GM21423 (cell line): ENCODE results near the gene MROH7.

Experiments used
- ATAC-seq: cut with Tn5 transposase; IDR thresholded peaks from one replicate; pipeline ENCODE4 v1.9.1; 2021; ENCODE audit warnings: mild to moderate bottlenecking, moderate library complexity; ENCODE audit not compliant: unreplicated experiment

The MROH7 gene

DNA sequence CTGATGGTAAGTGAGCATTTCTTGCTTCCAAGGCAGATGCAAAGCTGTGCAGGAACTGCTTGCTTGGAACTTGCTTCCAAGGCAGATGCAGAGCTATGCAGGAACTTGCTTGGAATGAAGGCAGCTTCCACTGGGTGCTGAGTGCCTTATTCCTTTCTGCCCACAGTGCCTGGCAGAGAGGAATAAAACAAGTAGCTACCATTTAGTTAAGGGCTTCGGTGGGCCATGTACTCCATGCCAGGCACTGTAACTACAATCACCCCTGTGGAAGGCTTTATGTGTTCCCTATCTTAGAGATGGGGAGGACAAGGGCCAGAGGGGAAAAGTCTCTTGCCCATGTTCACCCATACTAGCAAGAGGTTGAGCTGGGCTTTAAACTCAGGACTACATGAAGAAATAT is 8.3 kb downstream of the MROH7 start:
- no peak for ATAC-seq

DNA sequence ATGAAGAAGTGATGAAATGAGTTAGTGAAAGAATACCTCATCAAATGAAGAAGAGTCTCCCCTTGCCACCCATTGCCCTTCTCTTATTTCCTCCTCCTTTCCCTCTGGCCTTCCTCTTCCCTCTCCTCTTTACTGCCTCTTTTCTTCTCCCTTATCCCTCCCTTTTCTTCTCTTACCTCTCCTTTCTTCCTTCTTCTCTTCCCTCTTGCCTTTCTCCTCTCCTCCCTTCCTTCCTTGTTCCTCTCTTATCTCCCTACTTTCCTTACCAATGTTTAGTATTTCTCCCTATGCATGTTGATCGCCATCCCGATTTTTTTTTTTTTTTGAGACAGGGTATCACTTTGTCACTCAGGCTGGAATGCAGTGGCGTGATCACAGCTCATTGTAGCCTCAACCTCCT is 8.8 kb downstream of the MROH7 start:
- no peak for ATAC-seq

DNA sequence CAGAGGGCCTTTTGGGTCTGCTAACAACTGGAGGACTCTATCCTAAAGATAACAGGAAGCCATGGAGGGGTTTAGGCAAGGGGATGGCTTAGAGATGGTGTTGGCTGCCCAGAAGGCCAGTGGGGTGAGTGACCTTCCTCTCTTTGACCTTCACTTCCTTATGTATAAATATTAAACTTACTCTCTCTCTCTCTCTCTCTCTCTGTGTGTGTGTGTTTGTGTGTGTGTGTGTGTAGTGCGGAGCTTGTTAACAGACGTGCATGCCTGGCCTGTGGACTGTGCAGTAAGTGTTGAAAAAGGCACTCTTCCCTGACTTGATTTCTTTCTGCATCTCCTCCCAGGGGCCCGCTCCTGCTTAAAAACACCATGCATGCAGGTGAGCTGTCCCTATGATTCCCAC is 10.0 kb downstream of the MROH7 start:
- no peak for ATAC-seq

GRCh38 chr1:54652168-54652567 is 10.6 kb downstream of the MROH7 start:
- no peak for ATAC-seq

GRCh38 chr1:54653036-54653435 is 11.4 kb downstream of the MROH7 start:
- ATAC-seq, result no peak

- ATAC-seq, result no peak
Observed at GRCh38 chr1:54658164-54658913, 16.8 kb downstream of the MROH7 start.

GRCh38 chr1:54663725-54664124 is 22.1 kb downstream of the MROH7 start:
- ATAC-seq, result no peak

DNA sequence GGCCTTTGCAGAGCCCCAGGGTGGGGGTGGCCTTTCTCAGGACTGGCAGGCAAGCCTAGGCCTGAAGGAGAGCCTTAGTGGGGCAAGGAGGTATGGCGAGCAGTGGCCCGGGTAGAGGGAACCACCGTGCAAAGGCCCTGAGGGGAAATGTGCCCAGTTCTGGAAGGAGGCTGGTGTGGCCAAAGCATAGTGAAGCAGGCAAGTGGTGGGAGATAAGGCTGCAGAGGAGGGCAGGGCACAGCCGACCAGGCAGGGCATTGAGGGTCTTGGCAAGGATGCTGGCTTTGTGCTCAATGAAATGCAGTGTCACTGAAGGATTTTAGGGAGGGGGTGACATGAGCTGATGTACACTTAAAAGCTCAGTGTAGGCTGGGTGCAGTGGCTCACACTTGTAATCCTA is 22.8 kb downstream of the MROH7 start:
- no peak for ATAC-seq

DNA sequence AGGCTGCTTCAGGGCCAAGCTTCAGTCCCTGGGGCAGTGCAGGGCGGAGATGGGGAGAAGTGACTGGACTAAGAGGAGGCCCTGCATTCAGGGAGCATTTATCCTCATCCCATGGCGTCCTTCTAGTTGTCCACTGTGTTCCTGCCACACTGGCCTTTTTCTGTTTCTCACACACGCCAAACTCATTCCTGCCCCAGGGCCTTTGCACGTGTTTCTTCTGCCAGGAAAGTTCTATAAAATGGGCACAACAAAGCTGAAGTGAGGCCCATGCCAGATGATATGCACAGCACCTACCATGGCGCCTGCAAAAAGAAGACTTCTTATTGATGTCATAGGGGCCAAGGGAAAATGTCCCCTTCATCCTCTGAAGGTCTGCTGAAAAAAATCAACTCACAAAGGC is 24.3 kb downstream of the MROH7 start:
- ATAC-seq, result no peak

DNA sequence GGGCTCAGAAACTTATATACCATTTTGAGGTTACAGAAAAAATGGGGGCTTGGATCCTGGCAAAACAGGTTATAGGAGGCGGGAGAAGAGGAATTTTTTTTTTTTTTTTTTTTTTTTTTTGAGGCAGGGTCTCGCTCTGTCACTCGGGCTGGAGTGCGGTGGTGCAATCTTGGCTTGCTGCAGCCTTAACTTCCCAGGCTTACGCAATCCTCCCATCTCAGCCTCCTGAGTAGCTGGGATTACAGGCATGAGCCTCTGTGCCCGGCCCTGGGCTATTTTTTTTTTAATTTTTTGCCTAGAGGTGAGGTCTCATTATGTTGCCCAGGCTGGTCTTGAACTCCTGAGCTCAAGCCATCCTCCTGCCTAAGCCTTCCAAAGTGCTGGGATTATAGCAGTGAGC is 24.7 kb downstream of the MROH7 start:
- no peak for ATAC-seq

DNA sequence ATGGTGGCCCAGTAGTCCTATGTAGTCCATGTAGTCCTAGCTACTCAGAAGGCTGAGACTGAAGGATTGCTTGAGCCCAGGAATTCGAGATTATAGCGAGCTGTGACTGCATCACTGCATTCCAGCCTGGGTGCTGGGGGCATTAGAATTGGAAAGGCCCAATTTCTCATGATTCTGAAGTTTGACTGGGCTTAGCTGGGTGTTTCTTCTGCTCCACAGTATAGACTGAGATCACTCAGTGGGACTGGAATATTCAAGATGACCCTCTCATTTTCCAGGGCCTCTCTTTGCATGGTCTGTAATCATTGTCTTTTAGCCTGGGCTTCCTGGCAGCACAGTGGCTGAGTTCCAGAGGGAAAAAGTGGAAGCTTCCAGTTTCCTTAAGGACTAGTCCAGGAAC is 26.2 kb downstream of the MROH7 start:
- no peak for ATAC-seq

DNA sequence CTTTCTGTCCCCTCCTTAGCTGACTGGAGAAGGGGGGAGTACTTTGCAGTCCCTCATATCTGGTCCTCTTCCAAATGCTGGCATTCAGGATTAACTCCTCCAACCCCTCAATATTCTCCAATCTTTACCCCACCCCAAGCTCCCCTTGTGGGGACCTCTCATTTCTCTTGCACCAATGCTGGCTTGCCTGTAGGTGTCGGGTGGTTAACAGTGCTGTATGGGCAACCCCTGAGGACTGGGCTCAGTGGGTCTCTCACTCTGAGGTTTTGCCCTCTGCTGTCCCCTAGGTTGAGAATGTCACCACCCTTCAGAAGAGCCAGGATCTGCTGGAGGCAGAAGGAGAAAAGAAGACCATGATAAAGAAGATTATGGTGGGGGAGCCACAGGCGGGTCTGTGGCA is 27.0 kb downstream of the MROH7 start:
- no peak for ATAC-seq

- ATAC-seq, result peak; percentile 52
Observed at GRCh38 chr1:54671985-54672608, 30.5 kb downstream of the MROH7 start.

DNA sequence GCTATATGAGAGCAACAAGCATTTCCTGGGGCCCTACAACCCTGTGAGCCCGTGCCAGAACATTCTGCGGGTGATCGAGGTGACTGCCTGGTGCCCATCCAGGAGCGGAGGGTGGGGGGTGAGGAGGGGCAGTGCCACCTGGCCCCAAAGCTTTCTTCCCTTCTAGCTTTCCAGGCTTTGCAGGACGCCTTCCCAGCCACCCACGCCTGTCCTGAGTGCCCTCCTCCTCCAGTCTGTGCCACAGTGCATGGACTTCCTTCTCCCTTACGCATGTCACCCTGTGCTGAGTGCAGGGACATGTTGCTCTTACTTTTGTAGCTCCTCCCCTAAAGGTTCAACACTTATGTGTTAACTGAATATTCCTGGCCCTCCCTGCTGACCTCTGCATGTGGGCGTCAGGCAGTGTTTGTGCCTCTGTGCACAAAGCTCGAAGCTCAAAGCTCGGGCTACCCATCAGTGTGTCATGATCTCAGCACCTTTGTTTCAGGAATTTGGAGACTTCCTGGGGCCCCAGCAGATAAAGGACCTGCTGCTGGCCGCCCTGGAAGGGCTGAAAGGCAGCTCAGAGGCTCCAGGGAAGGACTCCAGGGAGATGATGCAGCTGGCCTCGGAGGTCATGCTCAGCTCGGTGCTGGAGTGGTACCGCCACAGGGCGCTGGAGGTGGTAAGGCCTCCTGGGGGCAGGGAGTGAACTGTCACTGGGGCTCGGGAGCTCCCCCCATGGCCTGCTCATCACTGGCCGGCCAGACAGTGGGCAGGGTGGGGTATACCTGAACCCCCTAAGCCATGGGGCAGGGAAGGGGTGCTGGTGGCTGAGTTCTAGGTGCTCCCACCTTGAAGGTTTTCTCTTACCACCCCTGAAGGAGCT is 37.4 kb downstream of the MROH7 start:
- ATAC-seq, result no peak

- ATAC-seq, result no peak
Observed at GRCh38 chr1:54679706-54680105, 38.1 kb downstream of the MROH7 start.

DNA sequence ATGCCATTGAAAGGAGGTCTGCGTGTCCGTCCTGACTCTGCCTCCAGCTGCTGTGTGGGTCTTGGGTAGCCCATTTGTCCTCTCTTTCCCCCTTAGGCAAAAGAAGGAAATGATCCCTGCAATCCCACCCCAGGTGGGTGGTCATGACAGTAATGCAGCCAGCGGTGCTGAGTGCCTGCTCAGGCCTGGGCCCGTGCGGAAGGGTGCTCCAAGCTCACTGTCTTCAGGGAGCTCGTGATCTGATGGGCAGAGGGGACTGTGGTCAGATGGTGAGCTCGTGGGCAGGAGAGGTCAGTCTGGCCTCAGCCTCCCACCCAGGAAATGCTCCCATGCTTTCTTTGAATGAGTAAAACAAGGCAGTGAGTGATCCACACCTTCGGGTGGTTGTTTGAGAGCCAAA is 38.8 kb downstream of the MROH7 start:
- ATAC-seq, result no peak

GRCh38 chr1:54681358-54681757 is 39.8 kb downstream of the MROH7 start:
- no peak for ATAC-seq

DNA sequence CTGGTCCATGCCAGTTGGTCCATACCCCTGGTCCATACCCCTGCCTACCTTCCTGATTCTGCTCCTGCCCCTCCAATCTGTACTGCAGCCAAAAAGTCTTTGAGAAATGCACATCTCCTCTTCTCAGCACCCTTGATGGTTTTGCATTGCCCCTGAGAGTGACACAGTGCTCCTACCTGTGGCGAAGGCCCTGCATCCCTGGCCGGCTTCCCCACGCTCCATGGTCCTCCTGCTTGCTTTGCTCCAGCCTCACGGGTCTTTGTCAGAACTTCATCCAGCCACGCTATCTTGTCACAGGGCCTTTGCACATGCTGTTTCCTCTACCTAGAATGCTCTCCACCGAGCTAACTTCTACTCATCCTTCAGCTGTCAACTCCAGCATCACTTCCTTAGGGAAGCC is 41.9 kb downstream of the MROH7 start:
- no peak for ATAC-seq

DNA sequence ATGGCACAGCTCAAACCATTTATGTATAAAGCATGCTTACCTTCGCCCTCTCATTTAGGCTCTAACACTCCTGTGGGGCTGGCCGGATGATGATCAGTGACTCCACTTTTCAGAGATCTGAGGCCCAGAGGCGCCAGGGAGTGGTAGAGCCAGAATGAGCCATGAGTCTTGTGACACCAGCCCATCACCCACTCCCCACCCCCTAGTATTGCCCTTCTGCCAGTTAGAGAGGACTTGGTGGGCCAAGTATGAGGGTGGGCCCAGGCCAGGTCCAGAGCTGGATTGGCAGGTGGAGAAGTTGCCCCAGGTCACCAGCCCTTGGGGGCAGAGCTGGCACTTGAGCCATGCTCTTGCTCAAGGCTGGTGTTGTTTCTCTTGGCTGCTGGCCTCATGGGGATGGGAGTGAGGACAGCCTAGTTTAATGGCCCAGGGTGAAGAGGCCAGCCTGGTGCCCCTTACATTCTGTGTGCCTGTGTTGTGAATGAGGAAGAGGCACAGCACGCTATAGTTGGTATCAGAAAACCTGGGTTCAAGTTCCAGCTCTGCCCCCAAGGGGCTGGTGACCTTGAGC is 43.8 kb downstream of the MROH7 start:
- ATAC-seq, result no peak

DNA sequence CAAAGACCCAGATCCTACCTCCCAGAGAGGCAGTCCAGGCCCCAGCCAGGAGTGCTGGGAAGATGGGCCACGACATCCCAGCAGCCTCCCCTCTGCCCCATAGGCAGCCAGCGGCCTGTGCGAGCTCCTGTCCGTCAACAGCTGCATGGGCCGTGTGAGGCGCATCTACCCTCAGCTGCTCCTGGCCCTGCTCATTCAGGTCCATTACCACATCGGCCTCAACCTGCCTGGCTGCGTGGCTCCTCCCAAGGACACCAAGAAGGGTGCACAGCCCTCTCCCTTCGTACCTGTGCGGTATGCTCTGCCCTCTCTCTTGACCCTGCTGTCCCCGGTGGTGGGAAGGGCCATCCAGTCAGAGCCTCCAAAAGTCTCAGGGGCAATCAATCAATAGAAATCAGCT is 44.6 kb downstream of the MROH7 start:
- ATAC-seq, result no peak

DNA sequence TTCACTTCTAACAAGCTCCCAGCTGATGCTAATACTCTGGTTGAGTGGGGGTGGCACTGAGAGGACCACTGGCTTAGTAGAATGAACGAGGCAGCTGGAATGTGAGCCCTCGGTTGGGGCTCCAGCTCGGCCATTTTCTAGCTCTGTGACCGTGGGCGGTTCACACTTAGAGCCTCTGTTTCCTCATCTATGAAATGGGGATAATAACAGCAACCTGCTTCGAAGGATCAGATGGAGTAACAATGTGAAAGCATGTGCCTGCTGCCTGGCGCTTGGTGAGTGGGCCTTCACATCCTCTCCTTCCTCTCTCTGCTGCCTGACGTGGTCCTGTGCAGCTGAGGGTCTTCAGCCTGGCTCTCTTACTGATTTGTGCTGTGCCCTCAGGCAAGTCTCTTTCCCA is 53.2 kb downstream of the MROH7 start:
- ATAC-seq, result no peak

DNA sequence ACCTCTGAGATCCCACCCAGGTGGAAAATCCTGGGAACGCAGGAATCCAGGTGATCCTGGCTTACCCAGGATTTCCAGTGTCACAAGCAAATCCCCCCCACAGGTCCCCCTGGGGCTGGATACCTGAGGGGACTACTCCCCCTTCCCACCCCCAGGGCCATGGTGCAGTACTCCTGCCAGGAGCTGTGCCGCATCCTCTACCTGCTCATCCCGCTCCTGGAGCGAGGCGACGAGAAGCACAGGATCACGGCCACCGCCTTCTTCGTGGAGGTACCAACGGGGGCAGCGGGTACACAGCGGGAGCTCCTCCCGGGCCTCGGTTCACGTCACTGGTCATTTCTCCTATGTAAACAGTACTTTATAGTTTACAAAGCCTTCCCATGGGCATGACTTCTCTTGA is 53.6 kb downstream of the MROH7 start:
- no peak for ATAC-seq
